Skin of body (tissue), 2 donors: ENCODE measurements around the gene PLBD2. TPM values are rescaled to one million over a fixed set of nuclear protein-coding genes. Genes with fewer than 3 reads are reported as not detected.
"Not testable (repeated sequence)": the region's sequence is repeated elsewhere in the genome, so short reads cannot be mapped to it uniquely, and the experiment has no call there.

ENCODE experiments used
- DNase-seq: peaks from one replicate; lab custom pipeline; 2025; lab: John Stamatoyannopoulos, UW
- total RNA-seq: library from RNA; depleted of rRNA; stranded (reverse); fragments of >200 nt; gene quantifications from one replicate; pipeline ENCODE4 v1.2.3, GENCODE V29; 2014

PLBD2 gene
- total RNA-seq, 1 donor from 2014 or later = 11.1 TPM

DNA sequence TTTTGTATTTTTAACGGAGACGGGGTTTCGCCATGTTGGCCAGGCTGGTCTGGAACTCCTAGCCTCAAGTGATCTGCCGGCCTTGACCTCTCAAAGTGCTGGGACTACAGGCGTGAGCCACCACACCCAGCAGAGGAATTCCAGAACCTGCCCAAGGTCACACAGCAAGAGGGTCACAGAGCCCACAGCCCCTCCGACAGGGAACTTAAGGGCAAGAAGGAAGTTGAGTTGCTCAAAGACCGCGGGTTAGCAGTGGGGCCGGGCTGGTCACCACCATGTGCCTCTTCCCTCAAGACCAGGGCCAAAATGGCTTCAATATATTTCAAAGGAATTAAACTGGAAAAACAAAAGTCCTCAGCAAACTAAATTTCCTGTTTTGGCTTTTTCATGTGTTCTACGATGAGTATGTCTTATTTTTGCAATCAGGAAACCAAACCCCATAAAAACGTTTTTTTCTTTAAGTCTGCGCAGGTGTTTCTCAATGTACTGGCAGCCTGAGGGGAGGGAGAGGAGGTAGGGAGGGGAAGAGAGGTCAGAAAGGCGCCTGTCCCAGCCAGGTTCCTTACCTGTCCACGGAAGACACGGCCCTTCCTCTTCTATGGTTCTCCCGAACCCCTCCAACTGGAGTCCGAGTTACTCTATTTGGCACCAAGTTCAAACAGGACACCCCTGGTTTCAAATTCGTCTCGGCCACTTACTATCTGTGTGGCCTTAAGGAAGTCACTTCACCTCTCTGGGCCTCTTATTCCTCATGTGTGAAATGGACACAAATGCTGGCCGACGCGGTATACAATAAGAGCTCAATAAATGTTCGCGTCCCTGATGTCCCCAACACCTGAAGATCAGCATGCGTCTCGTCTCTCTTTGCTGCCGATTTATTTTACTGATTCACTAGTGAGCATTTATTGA is 24.3 kb upstream of the PLBD2 start:
- DNase-seq = no peak

DNA sequence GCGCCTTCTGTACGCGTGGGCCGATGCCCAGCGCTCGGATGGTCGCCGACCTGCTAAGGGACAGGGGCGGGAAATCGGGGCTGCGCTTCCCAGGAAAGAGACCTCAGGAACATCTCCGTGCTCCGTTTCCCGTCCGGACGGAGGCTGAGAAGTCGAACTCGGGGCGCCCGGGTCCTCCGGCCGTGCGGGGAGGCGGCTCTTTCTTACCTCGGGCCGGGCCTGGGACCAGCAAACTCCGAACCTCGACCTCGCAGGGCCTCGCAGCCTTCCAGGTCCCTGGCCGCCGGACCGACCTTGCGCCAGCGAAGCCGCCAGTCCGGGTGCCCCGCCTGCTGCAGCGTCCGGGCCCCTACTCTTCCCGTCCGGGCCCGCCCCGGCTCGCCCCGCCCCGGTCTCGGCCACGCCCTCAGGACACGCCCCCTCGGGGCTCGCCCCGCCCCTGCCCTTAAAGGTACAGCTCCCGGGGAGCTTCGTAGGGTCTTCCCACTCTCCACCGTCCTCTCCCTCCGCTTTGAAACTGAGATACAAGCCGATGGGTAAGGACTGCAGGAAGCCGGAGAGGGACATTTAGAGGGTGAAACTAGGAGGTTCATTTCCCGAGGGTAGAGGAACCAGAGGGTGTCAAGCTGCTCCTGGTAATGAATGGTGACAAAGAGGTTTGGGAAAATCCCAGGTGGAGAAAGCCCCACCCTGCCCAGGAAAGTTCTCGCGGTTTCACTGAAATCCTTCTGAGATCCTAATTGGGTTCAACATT is 23.4 kb upstream of the PLBD2 start, which contains the start of gene SLC8B1:
Gene SLC8B1, minus strand, starts transcription at position 324 of the 754 bp plus-strand sequence. CDS start 2,231 bp downstream, outside the sequence.
- DNase-seq = peak; percentile 38

DNA sequence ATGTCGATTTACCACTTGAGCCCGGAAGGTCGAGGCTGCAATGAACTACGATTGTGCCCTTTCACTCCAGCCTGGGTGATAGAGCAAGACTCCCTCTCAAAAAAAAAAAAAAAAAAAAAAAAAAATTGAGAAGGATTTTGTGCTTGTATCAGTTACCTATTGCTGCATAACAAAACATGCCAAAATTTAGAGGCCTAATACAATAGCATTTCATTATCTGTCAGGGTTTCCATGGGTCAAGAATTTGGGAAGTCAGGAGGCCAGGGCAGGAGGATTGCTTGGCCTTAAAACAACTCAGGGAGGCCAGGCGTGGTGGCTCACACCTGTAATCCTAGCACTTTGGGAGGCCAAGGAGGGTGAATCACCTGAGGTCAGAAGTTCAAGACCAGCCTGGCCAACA is 18.8 kb upstream of the PLBD2 start:
- no peak for DNase-seq

DNA sequence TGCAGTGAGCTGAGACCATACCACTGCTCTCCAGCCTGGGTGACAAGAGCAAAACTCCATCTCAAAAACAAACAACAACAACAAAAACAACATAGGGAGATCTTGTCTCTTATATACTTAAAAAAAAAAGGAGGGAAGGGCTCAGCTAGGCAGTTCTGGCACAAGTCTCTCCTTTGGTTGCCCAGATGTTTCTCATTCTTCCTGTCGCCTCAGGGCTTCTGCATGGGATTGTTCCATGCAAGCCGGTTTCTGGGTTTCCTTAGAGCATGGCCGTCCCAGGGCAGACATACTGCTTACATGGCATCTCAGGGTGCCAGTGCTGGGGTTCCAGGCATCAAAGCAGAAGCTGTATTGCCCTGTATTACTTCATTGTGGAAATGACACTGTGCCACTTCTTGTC is 18.3 kb upstream of the PLBD2 start:
- DNase-seq = no peak

DNA sequence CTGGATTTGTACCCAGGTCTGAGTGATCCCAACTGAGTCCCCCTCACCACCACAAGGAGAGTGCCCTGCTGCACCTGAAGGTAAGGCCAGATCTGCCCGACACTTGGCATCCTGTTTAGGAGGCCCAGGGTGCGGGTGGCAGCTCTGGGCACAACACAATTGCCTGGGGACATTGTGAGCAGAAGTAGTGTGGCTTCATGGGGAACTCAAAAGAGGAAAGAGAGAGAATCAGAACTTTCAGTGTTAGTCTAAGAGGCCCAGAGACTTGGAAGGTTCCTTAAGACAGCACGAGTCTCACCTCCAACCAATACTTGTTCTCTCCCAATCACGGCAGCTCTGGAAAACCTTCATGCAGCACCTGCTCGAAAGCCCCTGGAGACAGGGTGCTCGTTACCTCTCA is 16.9 kb upstream of the PLBD2 start:
- no peak for DNase-seq

DNA sequence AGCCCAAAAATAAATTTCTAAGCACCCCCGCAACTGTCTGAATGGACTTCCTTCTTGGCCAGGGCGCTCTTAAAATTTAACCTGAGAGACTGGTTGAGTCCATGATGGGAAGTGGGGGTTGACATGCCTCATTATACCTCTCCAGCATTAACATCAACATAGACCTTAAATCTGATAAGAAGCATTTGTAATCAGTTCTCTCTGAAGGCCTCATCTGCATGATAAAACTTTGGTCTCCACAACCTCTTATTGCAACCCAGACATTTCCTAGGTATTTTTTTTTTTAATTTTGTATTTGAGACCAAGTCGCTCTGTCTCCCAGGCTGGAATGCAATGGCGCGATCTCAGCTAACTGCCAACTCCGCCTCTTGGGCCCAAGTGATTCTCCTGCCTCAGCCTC is 13.1 kb upstream of the PLBD2 start:
- no peak for DNase-seq

DNA sequence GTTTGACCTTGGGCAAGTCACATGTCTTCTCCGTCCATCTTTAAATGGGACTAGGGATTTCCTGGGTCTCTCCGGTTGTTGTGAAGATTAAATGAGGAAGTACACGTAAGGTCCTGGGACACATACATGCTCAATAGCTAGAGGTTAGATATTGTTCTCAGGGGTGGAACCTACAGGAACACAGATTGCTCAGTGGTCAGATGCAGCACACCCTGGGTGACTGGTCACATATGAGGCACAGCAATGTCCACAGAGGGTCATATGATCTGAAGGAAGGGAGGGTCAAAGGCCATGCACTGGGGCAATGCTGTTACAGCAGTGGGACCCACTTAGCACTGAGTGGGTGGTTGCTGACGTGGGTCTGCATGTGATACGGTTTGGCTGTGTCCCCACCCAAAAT is 12.0 kb upstream of the PLBD2 start:
- no peak for DNase-seq

DNA sequence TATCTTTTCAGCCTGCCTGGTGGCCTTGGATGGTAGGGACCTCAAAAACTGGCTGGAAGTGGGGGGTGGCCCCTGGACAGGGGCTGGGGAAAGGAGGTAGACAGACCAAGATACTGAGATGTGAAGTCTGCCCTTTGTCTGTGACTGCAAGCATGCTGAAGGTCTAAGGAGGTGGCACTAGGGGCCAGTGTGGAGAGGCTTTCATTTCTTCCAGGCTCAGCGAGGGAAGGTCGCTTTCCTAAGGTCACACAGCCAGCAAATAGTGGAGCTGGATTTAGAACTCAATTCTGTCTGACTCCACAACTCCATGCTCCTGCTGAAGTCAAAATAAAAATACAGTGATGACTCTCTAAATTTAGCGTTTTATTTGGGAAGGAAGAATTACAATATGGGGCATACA is 11.3 kb upstream of the PLBD2 start:
- DNase-seq = no peak

DNA sequence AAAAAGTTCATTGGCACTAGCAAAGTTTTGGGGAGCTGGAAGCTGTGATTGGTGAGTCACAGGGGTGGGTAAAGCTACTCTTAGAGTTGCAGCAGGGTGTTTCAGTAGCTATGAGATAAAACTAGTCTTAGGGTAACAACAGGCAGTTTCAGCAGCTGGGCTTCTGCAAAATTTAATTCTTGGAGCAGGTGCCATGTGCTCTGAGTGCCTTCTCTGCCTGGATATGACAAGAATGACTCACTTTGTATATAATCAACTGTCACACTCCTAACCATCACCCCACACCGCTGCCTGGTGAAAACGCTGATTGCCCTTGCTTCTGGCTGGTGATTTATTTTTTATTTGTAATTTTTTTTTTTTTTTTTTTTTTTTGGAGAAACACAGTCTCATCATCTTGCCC is 10.5 kb upstream of the PLBD2 start:
- no peak for DNase-seq

DNA sequence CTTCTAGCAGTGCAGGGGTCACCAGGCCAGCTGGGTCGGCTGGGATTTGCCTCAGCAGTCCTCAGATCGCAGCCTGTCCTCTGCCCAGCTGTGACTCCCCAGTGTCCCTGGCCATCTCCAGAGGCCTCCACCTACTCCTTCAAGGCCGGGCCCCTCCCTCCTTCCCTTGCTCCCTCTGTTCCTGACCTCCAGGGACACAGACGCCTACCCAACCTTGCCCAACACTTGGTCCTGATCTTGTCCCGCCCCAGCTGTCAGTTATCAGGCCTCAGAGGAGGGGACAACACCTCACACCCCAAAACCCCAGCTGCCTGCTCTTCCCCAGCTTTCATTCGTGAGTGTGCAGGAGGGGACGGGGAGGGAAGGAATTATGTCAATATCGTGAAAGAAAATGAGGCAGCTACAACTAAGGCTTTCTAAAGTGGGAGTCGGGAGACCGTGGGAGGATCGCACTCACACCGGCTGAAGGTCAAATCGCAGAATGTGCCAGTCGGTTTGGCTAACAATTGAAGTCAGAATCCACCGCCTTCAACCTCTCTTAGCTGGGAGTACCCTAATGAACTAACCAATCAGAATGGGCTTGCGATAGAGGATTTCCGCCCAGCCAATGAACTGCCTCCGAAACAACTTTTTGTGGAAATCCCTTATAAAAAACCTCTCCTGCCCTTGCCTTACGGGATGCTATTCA is 9.4 kb upstream of the PLBD2 start:
- no peak for DNase-seq

DNA sequence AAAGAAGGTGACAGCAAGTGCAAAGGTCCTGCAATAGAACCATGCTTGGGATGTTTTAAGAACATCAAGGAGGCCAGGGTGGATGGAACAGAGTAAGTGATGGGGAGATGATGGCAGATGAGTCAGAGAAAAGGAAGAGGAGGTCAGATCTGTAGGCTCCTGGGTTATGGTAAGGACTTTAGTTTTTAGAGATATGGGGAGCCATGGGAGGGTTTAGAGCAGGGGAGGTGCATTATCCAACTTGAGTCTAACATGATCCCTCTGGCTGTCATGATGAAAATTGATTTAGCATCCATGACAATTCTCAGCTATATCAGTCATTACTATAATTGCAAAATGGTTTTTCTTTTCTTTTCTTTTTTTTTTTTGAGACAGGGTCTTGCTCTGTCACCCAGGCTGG is 7.3 kb upstream of the PLBD2 start:
- DNase-seq = no peak

DNA sequence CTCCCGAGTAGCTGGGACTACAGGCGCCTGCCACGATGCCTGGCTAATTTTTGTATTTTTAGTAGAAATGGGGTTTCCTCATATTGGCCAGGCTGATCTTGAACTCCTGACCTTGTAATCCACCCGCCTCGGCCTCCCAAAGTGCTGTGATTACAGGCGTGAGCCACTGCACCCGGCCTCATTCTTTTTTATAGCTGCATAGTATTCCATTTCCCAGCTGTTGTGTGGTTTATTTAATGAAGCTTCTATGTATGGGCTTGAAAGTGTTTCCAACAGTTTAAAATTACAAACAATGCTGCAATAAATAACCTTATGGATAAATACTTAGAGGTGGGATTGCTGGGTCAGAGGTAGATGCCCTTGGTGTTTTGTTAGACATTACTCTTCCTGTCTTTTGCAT is 4.2 kb upstream of the PLBD2 start:
- not testable (repeated sequence) for DNase-seq

DNA sequence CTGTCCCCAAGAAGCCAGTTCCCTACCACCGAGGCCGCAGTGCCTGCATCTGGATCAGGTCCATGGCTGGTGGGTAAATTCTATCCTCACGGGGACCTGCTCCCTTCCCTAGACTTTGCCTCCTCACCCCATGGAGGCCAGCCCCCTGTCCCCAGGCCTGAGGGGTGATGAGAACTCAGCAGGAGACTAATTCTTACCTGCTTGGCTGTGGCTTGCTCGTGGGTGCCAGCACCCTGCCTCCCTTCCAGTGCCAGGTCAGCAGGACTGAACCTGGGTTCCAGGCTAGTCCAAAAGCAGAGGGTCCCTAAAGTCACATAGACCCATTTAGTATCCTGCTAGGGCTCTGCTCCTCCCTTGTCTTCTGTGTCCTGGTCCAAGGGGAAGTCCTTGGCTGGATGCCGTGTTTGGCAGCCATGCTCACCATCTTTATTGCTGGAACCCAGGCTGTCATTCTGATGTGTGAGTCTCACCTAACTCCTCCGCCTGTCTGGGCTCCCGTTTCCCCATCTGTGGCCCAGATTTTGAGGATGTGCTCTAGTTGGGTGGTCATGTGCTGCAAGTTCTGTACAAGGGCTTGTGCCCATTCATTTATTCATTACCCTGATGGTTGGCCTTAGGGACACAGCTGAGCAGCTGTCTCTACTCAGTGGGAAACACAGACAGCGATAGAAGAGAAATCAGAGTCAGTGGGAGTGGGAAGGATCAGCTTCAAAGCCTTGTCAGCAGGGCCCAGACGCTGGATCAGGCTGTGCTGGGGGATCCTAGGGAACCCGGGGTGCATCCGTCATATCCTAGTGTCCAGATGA is 949 bp downstream of the PLBD2 start:
- DNase-seq = peak; percentile 63

DNA sequence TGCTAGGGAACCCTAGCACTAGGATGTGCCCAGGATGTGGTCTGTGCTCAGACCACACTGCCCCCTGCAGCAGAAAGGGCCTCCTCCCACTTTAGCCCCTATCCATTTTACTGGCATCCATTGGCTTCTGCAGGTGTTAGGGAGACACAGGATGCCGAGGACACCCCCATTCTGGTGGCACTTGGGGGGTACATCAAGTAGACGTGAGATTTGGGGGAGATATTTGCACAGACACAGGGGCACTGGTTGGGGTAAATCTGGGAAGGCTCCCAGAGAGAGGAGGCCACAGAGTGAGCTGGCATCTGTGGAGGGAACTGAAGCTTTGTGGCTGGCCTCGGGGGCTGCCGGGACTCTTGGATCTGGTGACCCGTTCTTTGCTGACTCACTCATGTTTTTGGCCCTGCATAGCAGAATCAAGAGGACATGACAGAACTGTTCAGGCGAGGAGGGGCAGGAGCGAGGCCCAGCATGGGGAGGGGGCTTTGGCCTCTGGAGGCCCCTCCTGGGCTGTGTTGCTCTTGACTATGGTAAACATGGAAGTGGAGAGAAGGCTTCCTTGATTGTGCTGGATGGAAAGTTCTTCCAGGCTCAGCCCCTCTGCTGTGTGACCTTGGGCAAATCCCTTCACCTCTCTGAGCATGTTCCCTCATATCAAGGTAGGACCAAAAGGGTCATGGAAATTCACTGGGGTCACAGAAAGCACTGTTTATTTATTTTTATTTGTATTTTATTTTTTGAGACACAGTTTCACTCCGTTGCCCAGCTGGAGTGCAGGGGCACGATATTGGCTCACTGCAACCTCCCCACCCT is 1.8 kb downstream of the PLBD2 start:
- DNase-seq = no peak

DNA sequence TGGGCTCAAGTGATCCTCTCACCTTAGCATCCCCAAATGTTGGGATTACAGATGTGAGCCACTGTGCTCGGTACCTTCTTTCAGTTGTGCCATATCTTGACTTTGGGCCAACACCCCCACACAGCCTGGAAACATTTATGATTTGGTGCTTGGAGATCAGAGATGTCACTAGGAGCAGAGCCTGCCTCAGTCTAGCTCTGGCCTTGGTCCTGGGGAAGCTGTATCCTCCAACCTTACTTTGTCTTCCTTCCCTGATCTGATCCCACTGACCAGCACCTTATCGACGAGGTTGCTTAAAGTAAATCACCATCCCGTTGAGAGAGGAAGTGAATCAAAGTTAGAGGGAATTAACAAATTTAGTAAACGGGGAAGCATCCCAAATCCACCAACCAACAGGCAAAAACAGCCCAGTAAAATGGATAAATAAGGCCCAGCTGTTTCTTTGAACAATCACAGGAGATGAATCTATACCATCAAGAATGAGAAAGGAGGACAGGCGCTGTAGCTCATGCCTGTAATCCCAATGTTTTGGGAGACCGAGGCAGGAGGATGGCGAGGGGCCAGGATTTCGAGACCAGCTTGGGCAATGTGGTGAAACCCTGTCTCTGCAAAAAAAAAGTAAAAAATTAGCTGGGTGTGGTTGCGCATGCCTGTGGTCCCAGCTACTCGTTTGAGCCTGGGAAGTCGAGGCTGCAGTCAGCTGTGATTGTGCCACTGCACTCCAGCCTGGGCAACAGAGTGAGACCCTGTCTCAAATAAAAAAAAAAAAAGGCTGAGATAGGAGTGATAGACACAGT is 3.4 kb downstream of the PLBD2 start:
- DNase-seq = no peak

DNA sequence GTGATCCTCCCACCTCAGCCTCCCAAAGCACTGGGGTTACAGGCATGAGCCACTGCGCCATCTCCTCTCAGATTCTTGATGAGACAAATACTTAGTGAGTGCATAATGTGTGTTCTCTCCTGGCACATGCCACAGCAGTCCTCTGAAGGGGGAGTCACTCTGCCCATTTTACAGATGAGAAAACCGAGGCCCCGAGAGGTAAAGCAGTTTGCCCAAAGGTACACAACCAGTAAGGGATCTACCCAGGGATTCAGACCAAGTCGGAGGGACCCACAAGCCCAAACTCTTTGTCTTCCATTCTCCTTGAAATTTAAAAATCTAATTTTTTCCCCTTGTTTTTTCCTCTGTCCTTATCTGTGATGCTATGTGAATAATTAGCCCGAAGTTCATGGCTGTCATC is 6.3 kb downstream of the PLBD2 start:
- DNase-seq = no peak

DNA sequence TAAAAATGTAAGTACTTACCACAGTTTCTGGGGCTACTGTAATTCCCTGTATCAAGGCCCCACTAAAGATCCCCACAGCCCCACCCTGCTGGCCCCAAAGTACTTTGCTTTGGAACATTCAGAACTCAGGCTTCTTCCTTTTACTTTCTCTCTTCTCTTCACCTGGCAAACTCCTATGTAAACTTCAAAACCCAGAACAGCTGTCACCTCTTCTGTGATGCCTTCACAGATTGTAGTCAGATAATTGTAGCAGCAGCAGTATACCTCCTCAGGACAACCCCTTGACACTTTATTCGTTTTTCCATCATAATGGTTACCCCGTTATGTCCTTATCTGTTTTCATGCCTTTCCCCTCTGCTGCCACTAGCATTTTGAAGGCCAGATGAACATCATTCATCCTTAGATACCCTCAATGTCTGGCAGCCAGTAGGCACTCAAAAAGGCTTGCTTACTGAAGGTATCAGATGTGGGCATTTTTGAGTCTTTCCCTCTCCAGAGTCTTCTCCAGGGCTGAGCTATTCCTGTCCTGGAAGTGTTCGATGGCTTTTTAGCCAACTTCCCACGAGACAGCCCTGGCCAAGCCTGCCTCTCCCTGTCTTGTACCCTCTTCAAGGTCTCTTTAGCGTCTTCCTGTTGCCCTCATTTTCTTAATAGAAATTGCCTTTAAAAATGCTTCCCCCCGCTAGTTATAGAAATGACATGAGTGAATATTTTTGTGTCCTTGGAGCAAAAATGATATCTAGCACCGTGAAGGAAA is 7.4 kb downstream of the PLBD2 start:
- no peak for DNase-seq

DNA sequence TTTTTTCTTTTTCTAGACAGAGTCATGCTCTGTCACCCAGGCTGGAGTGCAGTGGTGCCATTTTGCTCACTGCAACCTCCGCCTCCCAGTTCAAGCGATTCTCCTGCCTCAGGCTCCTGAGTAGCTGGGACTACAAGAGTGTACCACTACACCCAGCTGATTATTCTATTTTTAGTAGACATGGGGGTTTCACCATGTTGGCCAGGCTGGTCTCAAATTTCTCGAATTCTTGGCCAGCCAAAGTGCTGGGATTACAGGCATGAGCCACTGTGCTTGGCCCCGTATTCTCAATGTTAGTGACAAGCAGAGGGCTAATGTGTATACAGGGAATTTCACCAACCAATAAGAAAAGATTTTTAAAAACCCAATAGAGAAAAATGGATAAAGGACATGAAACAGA is 8.4 kb downstream of the PLBD2 start:
- no peak for DNase-seq

DNA sequence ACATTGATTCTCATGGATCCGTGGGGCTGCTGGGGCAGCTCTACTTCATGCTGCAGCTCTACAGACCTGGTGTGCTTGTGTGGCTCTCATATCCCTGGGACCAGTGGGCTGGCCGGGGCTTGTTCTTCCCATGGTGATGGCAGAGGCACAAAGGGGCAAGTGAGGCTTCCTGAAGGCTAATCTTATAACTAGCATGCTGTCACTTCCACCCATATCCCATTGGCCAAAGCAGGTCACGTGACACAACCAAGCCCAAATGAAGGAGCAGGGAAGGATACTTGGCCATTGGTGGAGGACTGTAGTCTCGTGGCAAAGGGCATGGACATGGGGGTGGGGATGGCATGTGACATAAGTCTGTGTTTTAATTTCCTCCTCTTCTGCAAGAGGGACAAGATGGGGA is 9.9 kb downstream of the PLBD2 start:
- DNase-seq = no peak
